WI38 (cell line): ENCODE data around the gene KIAA1143.

Experiments used
- H3K4me3 ChIP-seq: 2 replicates; pipeline ENCODE4 v1.5.1; 2011; ENCODE audit warnings: low read depth, mild to moderate bottlenecking, control low read depth, low read length
- CTCF ChIP-seq: IDR thresholded peaks from 2 replicates; pipeline ENCODE4 v1.5.1; 2012; ENCODE audit warnings: low read depth, mild to moderate bottlenecking, control low read depth, low read length

Gene KIAA1143

GRCh38 chr3:44771424-44772098 lies 10.1 kb upstream of the KIAA1143 start:
- no peak for TF ChIP-seq CTCF
- H3K4me3 ChIP-seq, result no peak overlapping the region

DNA sequence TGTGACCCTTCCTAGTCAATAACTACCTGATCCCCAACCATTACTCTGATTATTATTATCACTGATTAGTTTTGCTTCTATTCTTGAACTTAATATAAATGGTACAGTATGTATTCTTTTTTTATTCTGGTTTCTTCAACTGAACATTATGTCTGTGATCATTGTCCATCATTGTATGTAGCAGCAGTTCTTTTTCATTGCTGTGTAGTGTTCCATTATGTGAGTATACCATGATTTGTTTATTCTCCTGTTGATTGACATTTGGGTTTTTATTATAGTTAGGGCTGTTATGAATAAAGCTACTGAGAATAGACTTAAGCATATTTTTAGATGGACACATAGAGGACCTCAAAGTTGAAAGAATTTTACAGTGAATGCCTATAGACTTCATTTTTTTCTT lies 2.8 kb upstream of the KIAA1143 start:
- no peak for TF ChIP-seq CTCF
- no peak overlapping the region for H3K4me3 ChIP-seq

- TF ChIP-seq CTCF, result no peak
- H3K4me3 ChIP-seq, result peak overlapping the region; percentile 81
Measured at GRCh38 chr3:44762690-44763089, 1.3 kb upstream of the KIAA1143 start.

- H3K4me3 ChIP-seq, result peak overlapping the region; percentile 81
- no peak for TF ChIP-seq CTCF
Measured at GRCh38 chr3:44762170-44762677, 805 bp upstream of the KIAA1143 start.

DNA sequence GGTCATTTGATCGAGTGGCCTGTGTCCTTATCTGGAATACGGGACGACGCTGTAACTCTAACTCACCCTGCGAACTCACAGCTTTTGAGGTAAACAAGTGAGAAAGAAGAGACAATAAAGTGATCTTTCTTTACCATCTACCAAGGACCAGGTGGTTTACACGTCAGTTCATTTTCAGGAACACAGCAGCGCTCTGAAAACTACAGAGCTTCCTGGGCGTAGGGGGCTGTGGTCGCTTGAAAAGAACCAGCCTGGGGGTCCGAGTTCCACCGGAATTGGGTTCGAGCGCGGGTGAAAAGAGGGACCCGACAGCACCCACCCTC lies 357 bp downstream of the KIAA1143 start:
- no peak for TF ChIP-seq CTCF
- peak overlapping the region; percentile 81 for H3K4me3 ChIP-seq

- no peak for TF ChIP-seq CTCF
- H3K4me3 ChIP-seq, result no peak overlapping the region
Measured at GRCh38 chr3:44734646-44735168, 26.7 kb downstream of the KIAA1143 start.

- peak within 1 kb of the TSS; percentile 68 for H3K4me3 ChIP-seq
- TF ChIP-seq CTCF, result no peak
Measured at GRCh38 chr3:44729384-44729910, 32.0 kb downstream of the KIAA1143 start, which contains the start of gene ZNF501. TSS of gene ZNF501 (plus strand) at chr3:44729635. CDS start at chr3:44734422, 4,787 bp downstream.
